ENCODE results near the gene P2RY6.

GRCh38 chr11:73293356-73293936 lies 21.3 kb downstream of the P2RY6 start:
- TF ChIP-seq, protein P1, sequence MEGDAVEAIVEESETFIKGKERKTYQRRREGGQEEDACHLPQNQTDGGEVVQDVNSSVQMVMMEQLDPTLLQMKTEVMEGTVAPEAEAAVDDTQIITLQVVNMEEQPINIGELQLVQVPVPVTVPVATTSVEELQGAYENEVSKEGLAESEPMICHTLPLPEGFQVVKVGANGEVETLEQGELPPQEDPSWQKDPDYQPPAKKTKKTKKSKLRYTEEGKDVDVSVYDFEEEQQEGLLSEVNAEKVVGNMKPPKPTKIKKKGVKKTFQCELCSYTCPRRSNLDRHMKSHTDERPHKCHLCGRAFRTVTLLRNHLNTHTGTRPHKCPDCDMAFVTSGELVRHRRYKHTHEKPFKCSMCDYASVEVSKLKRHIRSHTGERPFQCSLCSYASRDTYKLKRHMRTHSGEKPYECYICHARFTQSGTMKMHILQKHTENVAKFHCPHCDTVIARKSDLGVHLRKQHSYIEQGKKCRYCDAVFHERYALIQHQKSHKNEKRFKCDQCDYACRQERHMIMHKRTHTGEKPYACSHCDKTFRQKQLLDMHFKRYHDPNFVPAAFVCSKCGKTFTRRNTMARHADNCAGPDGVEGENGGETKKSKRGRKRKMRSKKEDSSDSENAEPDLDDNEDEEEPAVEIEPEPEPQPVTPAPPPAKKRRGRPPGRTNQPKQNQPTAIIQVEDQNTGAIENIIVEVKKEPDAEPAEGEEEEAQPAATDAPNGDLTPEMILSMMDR (conservative IDR thresholded peaks at IDR 0.05; ENCODE audit: low read length) = no peak
- TF ChIP-seq EZH2phosphoT487 (IDR thresholded peaks at IDR 0.05; ENCODE audit: borderline replicate concordance) = no peak
